Femur (tissue), 1 donor: ENCODE data around the gene KRT74.

Experiments used
- DNase-seq: peaks from one replicate; pipeline ENCODE4 v3.0.0-alpha.2; 2017

The KRT74 gene

GRCh38 chr12:52573743-52574142 is at the start of gene KRT74:
Gene KRT74, minus strand, starts transcription at chr12:52573843. Its CDS starts 66 bp downstream, at chr12:52573777.
- no peak for DNase-seq

GRCh38 chr12:52622349-52622748 is 48.7 kb upstream of the KRT74 start:
- DNase-seq = no peak

GRCh38 chr12:52618866-52619265 is 45.2 kb upstream of the KRT74 start:
- DNase-seq = no peak

- no peak for DNase-seq
These were observed 44.6 kb upstream of the KRT74 start, which contains the start of gene KRT73 for GRCh38 chr12:52618216-52618615. Gene KRT73, minus strand, starts transcription at chr12:52618559. Its CDS starts 35 bp downstream, at chr12:52618524.

- DNase-seq = no peak
These were observed 43.8 kb upstream of the KRT74 start for GRCh38 chr12:52617403-52617785.

- no peak for DNase-seq
These were observed 43.2 kb upstream of the KRT74 start for GRCh38 chr12:52616680-52617402.

GRCh38 chr12:52615912-52616311 is 42.3 kb upstream of the KRT74 start:
- DNase-seq = no peak

GRCh38 chr12:52615208-52615868 is 41.7 kb upstream of the KRT74 start:
- DNase-seq = no peak

GRCh38 chr12:52614381-52615207 is 41.0 kb upstream of the KRT74 start:
- DNase-seq = no peak

- no peak for DNase-seq
These were observed 39.9 kb upstream of the KRT74 start for GRCh38 chr12:52613384-52614030.

- DNase-seq = no peak
These were observed 39.1 kb upstream of the KRT74 start for GRCh38 chr12:52612431-52613383.

- DNase-seq = no peak
These were observed 37.4 kb upstream of the KRT74 start for GRCh38 chr12:52611080-52611468.

- DNase-seq = no peak
These were observed 35.4 kb upstream of the KRT74 start for GRCh38 chr12:52608826-52609630.

GRCh38 chr12:52608161-52608560 is 34.5 kb upstream of the KRT74 start:
- no peak for DNase-seq

GRCh38 chr12:52607314-52607713 is 33.7 kb upstream of the KRT74 start:
- no peak for DNase-seq

- no peak for DNase-seq
These were observed 33.1 kb upstream of the KRT74 start for GRCh38 chr12:52606581-52607218.

- no peak for DNase-seq
These were observed 32.5 kb upstream of the KRT74 start for GRCh38 chr12:52606096-52606495.

- no peak for DNase-seq
These were observed 31.9 kb upstream of the KRT74 start for GRCh38 chr12:52605542-52605941.

GRCh38 chr12:52604859-52605258 is 31.2 kb upstream of the KRT74 start:
- no peak for DNase-seq

- no peak for DNase-seq
These were observed 29.7 kb upstream of the KRT74 start for GRCh38 chr12:52603314-52603713.
